ENCODE results near the gene RAX2.

GRCh38 chr19:3751236-3751635, 20.8 kb downstream of the RAX2 start:
- TF ChIP-seq BHLHE40 (IDR thresholded peaks at IDR 0.05; ENCODE audit: borderline replicate concordance) (no peak), CTBP1 (IDR thresholded peaks at IDR 0.05; ENCODE audit: borderline replicate concordance) (no peak), TARDBP (IDR thresholded peaks at IDR 0.05) (no peak), ELF4 (IDR thresholded peaks at IDR 0.05) (no peak)
- TF ChIP-seq, protein P1, sequence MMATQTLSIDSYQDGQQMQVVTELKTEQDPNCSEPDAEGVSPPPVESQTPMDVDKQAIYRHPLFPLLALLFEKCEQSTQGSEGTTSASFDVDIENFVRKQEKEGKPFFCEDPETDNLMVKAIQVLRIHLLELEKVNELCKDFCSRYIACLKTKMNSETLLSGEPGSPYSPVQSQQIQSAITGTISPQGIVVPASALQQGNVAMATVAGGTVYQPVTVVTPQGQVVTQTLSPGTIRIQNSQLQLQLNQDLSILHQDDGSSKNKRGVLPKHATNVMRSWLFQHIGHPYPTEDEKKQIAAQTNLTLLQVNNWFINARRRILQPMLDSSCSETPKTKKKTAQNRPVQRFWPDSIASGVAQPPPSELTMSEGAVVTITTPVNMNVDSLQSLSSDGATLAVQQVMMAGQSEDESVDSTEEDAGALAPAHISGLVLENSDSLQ (IDR thresholded peaks at IDR 0.05), result no peak
